Astrocyte (in vitro differentiated cells and primary cell): ENCODE results near the gene ZDHHC8.

Source experiments
- CTCF ChIP-seq: IDR thresholded peaks from 2 replicates; pipeline ENCODE4 v1.5.1; 2011; ENCODE audit warnings: low read depth, mild to moderate bottlenecking, inconsistent platforms, low read length, moderate library complexity; ENCODE audit not compliant: insufficient read depth
- EZH2 ChIP-seq: IDR thresholded peaks from 2 replicates; pipeline ENCODE4 v1.6.1; 2012; ENCODE audit warnings: mild to moderate bottlenecking, low read length, inconsistent platforms; ENCODE audit not compliant: insufficient read depth

GRCh38 chr22:20139391-20140106 lies 7.9 kb downstream of the ZDHHC8 start:
- no peak for TF ChIP-seq CTCF
- TF ChIP-seq EZH2, result no peak
